Myocyte (in vitro differentiated cells): ENCODE results near the gene CTSH. TPM values are rescaled to one million over a fixed set of nuclear protein-coding genes. Genes with fewer than 3 reads are reported as not detected.
"Not testable (repeated sequence)": the region's sequence is repeated elsewhere in the genome, so short reads cannot be mapped to it uniquely, and the experiment has no call there.

ENCODE experiments used
- DNase-seq: peaks from one replicate; pipeline ENCODE4 v3.0.0-alpha.2; 2012; ENCODE audit warnings: low read depth
- total RNA-seq: library from RNA; depleted of rRNA; stranded (reverse); fragments of >200 nt; gene quantifications from 2 replicates; pipeline ENCODE4 v1.2.3, GENCODE V29; 2014

CTSH gene
- total RNA-seq, 1 donor from 2014 or later: 1,721 TPM

DNA sequence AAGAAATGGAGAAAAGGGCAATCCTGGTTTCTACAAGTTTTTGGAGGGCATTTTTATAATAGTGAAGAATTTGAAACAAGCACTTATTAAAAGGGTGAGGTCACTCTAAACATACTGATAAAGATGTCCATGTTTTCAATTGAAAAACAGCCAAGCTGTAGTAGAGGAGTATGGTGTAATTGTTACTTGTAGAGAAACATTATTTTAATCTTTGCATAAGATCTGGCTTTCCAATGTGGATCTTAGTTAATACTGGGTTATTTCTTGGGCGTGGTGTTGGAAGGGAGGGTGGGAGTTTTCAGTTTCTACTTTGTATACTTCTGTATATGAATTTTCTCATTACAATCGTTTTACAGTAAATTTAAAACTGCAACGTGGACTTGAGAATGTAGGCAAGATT lies 49.4 kb downstream of the CTSH start:
- no peak for DNase-seq

DNA sequence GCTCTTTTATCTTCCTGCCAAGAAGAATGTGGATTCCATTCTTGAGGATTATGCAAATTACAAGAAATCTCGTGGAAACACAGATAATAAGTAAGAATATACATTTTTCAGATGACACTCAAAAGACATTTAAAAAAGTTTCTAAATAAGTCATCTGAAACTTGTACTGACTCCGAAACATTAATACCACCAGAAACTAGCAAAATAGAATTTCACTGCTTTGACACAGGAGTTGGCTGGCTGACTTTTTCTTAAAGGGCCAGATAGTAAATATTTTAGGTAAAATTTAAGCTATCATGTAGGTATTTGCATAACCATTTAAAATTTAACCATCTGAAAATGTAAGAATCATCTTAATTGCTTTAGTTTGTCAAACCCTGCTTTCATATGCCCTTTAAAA lies 51.3 kb downstream of the CTSH start:
- no peak for DNase-seq

DNA sequence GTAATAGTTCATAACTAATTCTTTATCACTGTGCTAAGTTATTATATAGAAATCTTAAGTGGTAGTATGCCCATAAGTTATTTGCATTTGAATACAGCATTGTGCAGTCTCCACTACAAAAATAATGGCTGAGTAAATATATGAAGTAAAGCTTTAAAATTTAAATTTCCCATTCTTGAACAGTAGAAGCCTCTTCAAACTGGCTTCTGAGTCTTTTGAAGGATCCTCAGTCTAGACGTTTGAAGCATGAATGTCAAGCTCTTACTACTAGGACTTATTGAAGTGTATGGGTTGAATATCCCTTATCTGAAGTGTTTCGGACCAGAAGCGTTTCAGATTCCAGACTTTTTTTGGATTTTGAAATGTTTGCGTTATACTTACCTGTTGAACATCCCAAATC lies 55.8 kb downstream of the CTSH start:
- DNase-seq: no peak

DNA sequence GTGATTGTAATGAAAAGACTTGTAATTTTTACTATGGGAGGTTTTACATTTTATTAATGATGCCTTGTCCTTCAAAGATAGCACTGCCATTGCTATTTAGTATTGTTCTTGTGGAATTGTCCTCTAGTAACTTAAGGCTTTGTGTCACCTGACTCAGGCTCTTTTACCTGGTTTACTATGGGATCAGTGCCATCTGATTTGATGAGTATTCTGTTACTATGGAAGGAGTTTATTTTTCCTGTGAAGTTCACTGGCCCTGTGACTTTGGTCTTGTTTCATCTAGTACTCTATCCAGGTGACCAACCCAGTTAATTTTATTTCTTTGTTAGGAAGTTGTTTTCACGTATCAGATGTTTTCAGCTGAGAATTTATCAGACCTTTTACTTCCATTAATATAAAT lies 63.2 kb downstream of the CTSH start:
- DNase-seq: no peak

DNA sequence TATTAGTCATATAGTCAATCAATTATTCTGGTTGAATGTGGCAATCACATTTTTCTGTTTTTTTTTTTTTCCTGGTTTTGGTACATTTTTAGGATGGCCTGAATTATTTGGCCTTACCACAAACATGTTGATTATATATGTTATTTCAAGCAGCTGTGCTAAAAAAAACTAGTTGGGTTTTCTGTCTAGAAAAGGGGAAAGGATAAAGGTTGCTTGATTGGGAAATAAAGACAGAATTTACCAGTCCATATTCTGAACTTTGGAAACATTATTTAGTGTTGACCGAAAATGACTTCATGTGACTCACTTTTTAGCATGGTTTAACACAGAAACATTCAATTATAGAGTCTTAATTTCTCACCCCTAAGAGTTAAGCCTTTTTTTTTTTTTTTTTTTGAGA lies 64.0 kb downstream of the CTSH start:
- no peak for DNase-seq

DNA sequence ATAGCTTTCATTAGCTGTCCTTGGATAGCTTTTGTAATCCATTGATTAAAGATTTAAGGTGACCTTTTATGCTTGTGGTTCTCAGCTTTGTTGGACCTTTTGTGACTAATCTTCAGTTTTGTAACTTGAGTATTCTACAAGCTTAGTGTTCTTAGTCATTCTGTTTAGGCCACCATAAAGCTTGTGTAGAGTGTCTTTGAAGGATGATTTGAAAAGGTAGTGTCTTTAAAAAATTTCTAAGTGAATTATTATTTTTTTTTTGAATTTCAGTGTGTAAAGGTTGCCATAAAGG lies 64.7 kb downstream of the CTSH start:
- DNase-seq: no peak

DNA sequence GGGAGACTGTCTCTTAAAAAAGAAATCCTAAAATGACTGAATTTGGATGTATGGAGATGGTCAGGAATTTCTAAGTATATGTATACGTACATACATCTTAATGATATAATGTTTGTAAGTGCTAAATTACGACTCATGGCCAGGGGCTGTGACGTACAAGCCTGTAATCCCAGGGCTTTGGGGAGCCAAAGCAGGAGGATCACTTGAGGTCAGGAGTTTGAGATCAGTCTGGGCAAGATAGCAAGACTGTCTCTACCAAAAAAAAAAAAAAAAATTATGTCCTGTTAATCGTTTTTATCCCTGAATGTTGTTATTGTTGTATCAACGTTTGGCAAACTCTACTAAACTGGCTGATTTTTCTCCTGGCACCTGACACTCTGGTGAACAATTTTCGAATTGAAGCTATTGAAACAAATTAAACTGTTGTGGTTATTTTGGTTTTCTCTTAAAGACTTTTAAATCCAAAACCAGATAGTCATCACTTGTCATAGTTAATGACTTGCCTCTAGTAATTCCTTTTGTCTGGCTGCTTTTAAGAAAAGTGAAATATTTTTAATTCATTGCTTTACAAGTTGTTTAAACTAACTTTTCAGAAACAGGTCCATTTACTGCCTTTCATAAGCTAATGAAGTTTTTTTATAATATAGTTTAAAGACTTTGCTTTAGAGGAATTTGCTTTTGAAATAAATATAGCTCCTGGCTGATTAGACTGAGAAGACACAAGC lies 65.2 kb downstream of the CTSH start:
- DNase-seq: no peak

DNA sequence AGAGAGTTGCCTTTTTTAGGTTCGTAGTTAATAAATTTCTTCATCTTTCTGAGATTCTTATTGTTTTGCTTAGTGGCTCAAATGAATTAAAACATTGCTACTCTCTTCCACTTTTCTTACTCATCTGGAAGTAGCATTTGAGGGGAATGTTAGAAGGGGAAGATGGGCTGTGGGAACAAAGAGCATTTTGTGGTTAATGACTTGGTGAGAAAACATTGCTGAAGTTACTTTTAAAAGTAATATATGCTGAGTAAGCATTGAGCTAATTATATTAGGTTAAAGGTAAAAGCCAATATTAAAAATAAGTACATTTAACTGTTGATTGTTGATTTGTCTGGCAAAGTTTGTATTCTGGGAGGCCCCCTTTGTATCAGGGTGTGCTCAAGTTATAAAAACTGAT lies 66.5 kb downstream of the CTSH start:
- peak; percentile 47 for DNase-seq

DNA sequence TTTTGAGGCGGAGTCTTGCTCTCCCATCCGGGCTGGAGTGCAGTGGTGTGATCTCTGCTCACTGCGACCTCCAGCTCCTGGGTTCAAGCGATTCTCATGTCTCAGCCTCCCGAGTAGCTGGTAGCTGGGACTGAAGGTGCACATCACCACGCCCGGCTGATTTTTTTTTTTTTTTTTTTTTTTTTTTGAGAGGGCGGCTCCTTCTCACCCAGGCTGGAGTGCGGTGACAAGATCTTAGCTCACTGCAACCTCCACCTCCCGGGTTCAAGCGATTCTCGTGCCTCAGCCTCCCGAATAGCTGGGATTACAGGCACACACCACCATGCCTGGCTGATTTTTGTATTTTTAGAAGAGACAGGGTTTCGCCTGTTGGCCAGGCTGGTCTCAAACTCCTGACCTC lies 67.9 kb downstream of the CTSH start:
- not testable (repeated sequence) for DNase-seq

DNA sequence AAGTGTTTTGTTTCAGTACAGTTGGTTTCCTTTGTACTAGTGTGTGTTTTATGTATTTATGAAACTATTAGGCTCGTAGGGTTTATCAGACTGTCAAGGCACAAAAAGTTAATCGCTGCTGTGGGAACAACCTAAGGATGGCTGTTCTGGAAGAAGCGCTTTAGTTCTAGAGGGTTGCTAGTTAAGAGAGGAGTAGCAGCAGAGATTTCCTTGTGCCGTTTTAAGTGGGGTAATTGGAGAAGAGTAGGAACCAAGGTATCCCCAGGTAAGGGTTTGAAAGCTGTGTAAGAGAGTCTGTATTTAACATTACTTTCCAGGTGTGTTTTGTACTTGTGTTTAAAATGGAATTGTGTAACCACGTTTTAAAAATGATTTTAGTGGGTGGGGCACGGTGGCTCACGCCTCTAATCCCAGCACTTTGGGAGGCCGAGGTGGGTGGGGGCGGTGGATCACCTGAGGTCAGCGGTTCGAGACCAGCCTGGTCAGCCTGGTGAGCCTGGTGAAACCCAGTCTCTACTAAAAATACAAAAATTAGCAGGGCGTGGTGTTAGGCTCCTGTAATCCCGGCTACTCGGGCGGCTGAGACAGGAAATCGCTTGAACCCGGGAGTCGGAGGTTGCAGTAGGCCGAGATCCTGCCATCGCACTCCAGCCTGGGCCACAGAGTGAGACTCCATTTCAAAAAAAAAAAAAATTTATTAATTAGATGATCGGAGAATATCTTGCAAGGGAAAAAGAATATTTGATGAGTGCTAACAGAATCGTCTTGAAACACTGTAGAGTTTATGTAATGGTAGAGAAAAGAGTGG lies 69.5 kb downstream of the CTSH start:
- no peak for DNase-seq

DNA sequence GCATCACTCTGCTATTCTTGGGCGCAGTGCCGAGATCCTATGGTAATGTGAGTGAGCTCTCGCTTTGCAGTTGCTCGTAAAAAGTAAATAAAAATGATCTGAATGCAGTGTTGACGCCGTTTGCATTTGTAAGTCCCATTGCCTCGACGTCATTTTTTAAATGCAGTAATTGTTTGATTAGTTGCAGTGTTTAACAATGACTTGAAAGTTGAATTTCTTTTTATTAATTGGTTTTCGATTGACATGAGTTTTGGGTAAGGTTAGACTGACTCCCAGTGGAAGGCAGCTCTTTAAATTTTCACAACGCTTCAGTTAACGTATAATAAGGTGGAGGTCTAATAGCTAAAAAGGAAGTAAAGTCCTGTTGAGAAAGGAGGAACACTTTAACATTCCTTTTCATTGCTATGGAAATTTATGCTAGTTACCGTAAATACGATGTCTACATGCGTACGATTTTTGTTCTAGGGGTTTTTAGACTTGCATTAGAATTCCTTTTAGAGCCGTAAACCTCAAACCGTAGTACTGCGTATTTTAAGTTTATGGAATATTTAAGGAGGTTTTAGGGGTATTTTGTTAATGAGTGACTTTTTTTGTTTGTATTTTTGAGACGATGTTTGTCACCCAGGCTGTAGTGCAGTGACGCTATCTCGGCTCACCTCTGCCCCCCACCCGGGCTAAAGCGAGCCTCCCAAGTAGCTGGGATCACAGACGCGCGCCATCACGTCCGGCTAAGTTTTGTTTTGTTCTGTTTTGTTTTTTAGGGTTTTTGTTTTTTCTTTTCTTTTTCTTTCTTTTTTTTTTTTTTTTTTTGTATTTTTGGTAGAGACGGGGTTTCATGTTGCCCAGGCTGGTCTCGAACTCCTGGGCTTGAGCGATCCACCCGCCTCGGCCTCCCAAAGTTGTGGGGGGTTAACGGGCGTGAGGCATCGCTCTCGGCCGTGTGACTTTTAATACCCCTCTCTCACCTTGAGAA lies 70.8 kb downstream of the CTSH start:
- DNase-seq: peak; percentile 33

DNA sequence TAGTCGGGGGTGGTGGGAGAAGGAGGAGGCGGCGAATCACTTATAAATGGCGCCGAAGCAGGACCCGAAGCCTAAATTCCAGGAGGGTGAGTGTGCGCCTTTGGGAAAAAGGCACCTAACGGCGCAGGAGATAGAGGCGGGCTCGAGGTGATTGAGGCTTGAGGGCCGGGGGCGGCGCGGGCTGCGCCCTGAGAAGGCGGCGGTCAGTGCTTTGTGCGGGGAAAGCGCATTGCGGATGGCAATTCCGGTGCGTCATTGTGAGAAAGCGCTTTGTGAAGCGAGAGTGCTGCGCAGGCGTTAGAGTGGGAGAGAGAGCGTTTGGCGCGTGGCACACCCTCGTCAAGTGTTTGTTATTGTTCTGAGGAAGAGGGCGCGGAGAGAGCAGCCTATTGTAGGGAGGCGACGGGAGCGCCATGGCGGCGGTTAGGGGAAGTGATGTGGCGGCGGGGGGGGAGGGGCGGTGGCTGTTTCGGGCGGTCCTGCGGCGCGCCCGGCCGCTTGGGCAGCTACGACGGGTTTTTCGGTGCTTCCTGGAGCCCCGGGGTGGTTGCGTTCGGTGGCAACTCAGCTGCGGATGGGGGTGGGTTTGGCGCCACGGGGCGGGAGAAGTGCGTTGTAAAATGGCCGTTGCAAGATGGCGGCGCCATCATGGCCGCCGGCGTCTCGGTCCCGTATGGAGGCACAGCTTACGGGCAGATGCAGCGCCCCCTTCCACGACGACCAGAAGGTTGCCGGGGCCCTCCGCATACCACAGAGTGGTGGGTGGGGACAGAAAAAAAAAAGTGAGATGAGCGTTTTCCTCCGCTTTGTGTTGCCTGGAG lies 71.7 kb downstream of the CTSH start:
- peak; percentile 87 for DNase-seq

DNA sequence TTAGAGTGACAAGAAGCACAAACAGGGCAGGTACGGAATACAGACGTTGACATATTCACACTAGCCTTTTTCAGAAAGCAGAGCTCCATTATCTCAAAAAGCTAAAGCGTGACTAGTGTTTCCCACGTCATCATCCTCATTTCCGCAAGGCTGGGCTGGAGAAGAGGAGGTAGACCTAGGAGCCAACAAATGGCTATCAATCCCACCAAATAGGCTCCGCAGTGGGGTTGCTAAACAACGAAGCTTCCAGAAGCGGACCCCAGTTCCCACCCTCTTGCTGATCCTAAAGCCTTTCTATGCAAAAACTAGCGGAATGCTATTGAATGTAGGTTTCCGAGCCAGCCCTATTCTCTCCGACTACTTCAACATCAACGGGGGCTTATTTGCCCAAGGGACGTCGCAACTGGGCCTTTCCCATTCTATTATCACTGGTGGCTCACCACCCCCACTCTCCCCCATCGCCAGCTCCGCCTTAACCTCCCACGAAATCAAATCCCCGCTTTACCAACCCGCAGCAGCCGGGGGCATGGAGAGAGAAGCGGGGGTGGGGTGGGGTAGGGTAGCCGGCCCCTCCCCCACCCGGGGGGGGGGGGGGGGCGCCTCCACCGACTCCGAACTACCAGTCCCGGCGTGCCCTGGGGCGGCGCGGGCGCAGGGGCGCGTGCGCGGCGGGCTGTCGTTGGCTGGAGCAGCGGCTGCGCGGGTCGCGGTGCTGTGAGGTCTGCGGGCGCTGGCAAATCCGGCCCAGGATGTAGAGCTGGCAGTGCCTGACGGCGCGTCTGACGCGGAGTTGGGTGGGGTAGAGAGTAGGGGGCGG lies 72.5 kb downstream of the CTSH start, which contains the start of gene MORF4L1:
MORF4L1 (plus strand) TSS at position 736 of the 817 bp plus-strand sequence. CDS start 128 bp downstream, outside the sequence.
- peak; percentile 95 for DNase-seq

DNA sequence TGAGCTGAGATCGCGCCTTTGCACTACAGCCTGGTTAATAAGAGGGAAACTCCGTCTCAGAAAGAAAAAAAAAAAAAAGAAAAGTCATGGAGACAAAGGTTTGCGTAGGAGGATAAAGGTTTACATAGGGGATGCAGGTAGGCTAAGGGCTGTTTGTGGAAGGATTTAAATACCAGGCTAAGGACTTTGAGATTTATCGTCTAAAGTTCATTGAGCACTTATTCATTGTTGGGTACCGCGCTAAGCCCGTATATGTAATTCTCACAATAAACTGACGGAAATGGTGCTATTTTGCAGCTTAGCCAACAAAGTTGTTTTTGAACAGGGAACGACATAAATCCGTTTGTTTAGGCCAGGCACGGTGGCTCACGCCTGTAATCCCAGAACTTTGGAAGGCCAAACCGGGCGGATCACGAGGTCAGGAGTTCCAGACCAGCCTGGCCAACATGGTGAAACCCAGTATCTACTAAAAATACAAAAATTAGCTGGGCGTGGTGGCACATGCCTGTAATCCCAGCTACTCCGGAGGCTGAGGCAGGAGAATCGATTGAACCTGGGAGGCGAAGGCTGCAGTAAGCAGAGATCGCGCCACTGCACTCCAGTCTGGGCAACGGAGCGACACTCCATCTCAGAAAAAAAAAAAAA lies 73.2 kb downstream of the CTSH start:
- not testable (repeated sequence) for DNase-seq

Other genes with a start within 250 kb of the CTSH start
- gene ADAMTS7, start 133.6 kb downstream of the CTSH start, total RNA-seq: 31.9 and 36.4 TPM in 2 replicates
- 527 and 616 TPM in 2 replicates for gene MORF4L1, start 72.2 kb downstream of the CTSH start, total RNA-seq
- 7.4 and 29.1 TPM in 2 replicates for gene RASGRF1, start 145.7 kb upstream of the CTSH start, total RNA-seq